Stimulated activated CD4-positive, alpha-beta T cell treated with anti-CD3 and anti-CD28 coated beads, TNF-alpha, amount 100 ng/mL, for 48 hours (primary cell): ENCODE data around the gene PCBP2.
"Not testable (repeated sequence)": the region's sequence is repeated elsewhere in the genome, so short reads cannot be mapped to it uniquely, and the experiment has no call there.

ENCODE experiments used
- DNase-seq, 3 donors: peaks; one replicate each; pipeline ENCODE4 v3.0.0-alpha.2; 2020; ENCODE audit warnings: low read depth in 3 of 3

Gene PCBP2

DNA sequence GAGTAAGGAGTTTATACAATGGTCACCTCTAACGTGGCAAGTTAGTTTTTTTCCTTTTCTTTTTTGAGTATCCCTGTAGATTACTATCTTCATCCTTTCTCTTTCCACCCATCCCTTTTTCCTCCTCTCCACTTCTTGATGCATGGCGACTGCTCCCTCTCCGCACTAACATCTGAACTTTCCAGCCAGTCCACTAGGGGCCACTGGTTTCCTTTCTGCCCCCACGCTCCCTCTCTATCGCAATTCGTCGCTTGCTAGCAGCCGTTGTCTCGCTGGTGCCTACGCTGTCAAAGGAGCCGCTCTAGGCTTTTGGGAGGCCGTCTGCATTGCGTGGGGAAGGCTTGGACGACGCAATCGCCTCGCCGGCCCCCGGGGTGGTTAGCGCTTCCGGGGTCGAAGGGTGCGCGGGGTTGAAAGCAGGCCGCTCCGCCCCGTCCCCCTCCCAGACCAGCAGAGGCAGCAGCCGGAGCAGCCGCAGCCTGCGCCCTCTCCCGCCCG lies at the start of gene PCBP2:
Gene PCBP2, plus strand, starts transcription at position 442 of the 498 bp plus-strand sequence. CDS start 2,699 bp downstream, outside the sequence.
- peak; percentile 95 to 98 (median 95) for DNase-seq

GRCh38 chr12:53402351-53402750 lies 49.6 kb upstream of the PCBP2 start:
- not testable (repeated sequence) for DNase-seq

DNA sequence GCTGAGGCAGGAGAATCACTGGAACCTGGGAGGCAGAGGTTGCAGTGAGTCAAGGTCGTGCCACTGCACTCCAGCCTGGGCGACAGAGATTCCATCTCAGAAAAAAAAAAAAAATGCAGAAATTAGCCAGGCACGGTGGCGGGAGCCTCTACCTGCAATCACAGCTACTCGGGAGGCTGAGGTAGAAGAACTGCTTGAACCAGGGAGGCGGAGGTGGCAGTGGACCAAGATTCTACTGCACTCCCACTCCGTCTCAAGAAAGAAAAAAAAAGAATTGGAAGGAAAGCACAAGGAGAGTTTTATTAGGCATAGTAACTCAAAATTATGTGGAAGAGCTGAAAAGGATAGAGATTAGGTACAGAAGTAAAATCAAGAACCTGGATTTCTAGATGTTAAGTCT lies 49.0 kb upstream of the PCBP2 start:
- DNase-seq = no peak

DNA sequence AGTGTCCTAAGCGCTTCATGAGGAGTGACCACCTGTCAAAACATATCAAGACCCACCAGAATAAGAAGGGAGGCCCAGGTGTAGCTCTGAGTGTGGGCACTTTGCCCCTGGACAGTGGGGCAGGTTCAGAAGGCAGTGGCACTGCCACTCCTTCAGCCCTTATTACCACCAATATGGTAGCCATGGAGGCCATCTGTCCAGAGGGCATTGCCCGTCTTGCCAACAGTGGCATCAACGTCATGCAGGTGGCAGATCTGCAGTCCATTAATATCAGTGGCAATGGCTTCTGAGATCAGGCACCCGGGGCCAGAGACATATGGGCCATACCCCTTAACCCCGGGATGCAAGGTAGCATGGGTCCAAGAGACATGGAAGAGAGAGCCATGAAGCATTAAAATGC lies 41.0 kb upstream of the PCBP2 start:
- no peak for DNase-seq

DNA sequence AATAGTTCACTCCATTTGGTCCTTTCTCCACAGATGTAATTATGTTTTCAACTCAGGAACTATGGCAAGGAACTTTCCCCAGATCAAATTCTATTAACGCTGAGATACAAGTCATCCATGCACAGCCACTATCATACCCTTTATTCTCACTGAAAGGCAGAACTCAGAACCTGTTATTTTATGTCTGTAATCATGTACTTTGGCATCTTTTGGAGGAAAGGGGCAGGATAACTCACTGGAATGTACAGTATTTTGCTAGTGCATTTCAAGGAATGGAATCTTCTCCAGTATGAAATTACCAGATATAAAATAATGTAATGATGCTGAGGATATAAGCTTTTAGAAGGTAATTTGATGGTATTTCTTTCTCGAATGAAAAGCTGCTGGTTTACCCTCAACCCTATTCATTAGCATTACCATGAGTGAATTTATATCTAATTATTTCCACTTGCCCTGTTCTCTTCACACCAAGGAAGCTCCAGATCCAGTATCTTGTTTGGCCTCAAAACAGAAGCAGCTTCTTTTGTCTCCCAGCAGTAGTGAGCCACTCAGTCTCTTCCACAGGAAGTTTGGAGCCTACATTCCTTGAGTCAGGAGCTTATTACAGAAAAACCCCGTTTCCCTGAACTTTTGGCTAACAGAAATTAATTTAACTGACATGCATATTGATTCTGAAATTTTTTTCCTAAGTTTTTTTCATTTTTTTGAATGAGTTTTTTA lies 38.3 kb upstream of the PCBP2 start:
- no peak for DNase-seq

GRCh38 chr12:53414756-53415417 lies 37.0 kb upstream of the PCBP2 start:
- DNase-seq = no peak

DNA sequence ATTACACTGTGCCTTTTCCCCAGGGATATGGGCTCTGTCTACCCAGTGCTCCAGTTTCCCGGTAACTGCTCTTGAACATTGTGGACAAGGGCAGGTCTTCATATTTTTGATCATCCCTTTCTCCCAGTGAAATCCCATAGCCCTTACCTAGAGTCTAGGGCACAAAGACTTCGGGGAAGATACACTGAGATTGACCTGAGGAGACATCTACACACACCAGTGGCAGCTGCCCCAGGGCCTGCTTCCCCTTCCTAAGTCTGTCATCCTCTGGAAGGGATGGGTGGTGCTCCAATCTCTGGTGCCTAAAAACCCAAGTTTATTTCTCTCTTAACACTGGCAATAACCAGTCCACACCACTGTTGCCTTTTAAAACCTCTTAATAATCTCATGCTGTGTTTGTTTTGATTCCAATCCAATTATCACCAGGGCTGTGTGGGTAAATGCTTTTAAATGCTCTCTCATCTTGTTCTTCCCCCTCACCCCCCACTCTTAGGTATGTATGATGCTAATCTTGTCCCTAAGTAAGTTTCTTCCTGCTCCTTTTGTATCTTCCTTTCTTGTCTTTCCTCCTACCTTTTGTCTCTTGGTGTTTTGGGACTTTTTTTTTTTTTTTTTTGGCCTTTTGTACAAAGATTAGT lies 36.0 kb upstream of the PCBP2 start:
- DNase-seq = not testable (repeated sequence)

- not testable (repeated sequence) for DNase-seq
Observed at GRCh38 chr12:53417291-53417816, 34.5 kb upstream of the PCBP2 start.

GRCh38 chr12:53418221-53418620 lies 33.7 kb upstream of the PCBP2 start:
- no peak for DNase-seq

GRCh38 chr12:53419756-53420155 lies 32.1 kb upstream of the PCBP2 start:
- DNase-seq = no peak

DNA sequence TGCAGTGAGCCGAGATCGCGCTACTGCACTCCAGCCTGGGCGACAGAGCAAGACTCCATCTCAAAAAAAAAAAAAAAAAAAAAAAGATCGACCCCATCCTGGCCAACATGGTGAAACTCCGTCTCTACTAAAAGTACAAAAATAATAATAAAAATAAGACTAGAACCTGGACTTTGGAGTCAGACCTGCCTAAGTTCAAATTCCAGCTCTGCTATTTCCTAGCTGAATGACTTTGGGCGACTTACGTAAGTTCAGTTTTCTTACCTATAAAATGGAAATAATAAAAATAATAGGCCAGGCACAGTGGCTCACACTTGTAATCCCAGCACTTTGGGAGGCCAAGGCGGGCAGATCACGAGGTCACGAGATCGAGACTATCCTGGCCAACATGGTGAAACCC lies 29.7 kb upstream of the PCBP2 start:
- not testable (repeated sequence) for DNase-seq

DNA sequence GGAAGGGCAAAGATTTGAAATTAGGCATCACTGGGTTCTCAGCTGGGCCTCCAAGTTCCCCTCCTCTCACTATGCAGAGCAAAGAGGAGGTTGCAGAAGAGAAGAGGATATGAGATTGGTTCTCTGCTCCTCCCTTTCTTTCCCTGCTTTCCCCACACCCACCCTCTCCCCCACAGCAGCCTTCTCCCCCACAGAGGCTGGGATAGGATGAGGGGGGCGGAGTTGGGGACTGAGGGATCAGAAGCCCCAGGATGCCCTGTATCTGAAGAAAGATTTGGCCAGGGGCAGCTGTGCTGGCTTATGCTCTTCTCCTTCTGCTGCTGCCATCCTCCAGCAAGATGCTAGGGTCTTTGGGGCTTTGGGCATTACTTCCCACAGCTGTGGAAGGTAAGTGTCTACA lies 28.3 kb upstream of the PCBP2 start, which contains the start of gene AMHR2:
Gene AMHR2, plus strand, starts transcription at position 259 of the 400 bp plus-strand sequence. Its CDS starts 80 bp downstream, at position 339.
- no peak for DNase-seq

DNA sequence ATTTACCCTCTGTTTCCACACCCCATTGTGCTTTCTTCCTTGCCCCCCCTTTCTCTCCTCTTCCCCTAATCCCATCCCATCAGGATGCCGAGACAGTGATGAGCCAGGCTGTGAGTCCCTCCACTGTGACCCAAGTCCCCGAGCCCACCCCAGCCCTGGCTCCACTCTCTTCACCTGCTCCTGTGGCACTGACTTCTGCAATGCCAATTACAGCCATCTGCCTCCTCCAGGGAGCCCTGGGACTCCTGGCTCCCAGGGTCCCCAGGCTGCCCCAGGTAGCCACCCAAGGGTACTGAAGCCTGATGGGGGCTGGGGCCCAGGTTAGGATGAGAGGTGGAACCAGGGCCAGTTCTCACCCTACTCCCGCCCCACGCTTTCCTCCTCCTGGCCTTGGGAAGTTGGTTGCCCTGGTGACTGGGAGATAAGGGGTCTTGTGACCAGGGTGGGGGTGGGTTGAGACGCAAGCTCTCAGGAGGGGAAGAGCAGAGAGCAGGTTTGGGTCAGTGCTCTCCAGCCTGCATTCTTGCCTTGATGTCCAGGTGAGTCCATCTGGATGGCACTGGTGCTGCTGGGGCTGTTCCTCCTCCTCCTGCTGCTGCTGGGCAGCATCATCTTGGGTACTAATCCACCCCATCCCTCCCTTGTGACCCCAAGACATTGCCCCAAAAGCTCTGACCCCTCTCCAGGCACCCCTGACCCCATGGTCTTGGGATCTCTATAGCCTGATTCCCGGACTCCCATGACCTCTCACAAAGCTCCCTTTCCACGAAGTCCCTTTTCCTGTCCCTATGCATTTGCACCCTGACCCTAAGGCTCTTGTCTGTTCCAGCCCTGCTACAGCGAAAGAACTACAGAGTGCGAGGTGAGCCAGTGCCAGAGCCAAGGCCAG lies 27.0 kb upstream of the PCBP2 start:
- DNase-seq = no peak

- DNase-seq = no peak
Observed at GRCh38 chr12:53425515-53426150, 26.3 kb upstream of the PCBP2 start.

DNA sequence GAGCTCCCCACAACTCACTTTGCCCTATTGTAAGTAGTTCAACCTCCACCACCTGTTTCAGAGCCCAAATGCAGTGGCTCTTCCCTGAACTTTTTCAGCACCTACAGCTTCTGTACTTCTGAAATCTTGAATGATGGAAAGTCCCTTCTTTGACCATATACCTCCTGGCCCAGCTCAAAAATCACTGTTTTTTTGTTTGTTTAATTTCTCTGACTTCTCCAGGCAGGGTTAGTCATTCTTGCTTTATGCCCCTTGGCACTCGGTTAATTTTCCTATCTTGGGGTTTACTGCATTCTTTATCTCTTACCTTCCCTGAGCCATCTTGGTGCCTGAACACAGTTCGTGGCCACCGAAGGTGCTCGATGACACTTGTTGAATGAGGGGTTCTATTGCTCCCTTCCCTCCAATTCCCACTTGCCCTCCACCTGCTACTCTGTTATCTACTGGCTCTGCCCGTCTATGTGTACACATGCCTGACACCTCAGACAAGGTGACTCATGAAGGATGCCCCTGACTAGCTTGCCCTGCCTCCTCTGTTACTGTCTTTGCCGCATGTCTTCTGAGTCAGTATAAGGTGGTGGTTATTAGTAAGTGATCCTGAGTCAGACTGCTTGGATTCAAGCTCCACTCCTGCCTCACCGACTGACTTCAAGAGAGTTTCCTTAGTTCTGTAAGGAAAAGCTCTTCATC lies 23.9 kb upstream of the PCBP2 start:
- peak in 2 of 3 donors; percentile 47 to 52 for DNase-seq

GRCh38 chr12:53428741-53429140 lies 23.2 kb upstream of the PCBP2 start:
- DNase-seq = no peak

GRCh38 chr12:53430116-53430515 lies 21.8 kb upstream of the PCBP2 start:
- DNase-seq = no peak

GRCh38 chr12:53431187-53431586 lies 20.7 kb upstream of the PCBP2 start:
- no peak for DNase-seq

DNA sequence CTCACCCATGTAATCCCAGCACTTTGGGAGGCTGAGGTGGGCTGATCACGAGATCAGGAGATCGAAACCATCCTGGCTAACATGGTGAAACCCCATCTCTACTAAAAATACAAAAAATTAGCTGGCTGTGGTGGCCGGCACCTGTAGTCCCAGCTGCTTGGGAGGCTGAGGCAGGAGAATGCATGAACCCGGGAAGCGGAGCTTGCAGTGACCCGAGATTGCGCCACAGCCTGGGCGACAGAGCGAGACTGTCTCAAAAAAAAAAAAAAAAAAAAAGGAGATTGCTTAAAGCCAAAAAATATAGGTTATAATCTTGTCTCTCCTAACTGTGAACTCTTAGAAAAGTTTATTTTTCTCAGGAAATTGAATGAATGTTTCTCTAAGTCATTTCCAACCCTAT lies 16.6 kb upstream of the PCBP2 start:
- DNase-seq = not testable (repeated sequence)

GRCh38 chr12:53439582-53439981 lies 12.3 kb upstream of the PCBP2 start:
- DNase-seq = not testable (repeated sequence)
